Measurements from ENCODE around the gene PTPRT.
"Not testable (repeated sequence)": the region's sequence is repeated elsewhere in the genome, so short reads cannot be mapped to it uniquely, and the experiment has no call there.

DNA sequence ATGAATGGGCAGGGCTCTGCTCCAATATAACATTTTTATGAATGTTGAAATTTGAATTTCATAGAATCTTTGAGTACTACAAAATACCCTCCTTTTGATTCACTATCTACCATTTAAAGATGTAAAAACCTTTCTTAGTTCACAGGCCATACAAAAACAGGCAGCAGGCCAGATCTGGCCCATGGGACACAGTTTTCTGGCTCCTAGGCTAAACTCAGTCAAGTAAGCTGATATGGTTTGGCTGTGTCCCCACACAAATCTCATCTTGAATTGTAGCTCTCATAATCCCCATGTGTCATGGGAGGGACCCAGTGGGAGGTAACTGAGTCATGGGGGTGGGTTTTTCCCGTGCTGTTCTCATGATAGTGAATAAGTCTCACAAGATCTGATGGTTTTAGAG lies 25.0 kb downstream of the PTPRT start:
- not testable (repeated sequence) for TF ChIP-seq POLR2AphosphoS5 (IDR thresholded peaks at IDR 0.05; ENCODE audit: borderline replicate concordance, low read depth, low read length); EZH2 (IDR thresholded peaks at IDR 0.05)
